Lung (tissue), 12 donors: Measurements from ENCODE around the gene PLPPR4. TPM values are rescaled to one million over a fixed set of nuclear protein-coding genes. Genes with fewer than 3 reads are reported as not detected.
"Not testable (repeated sequence)": the region's sequence is repeated elsewhere in the genome, so short reads cannot be mapped to it uniquely, and the experiment has no call there.

Experiments used
- ATAC-seq: fragments of 200-7000 bp; cut with Tn5 transposase; one replicate; pipeline ENCODE4 v1.9.1; 2020; ENCODE audit warnings: moderate number of reproducible peaks; ENCODE audit not compliant: insufficient read depth, low FRiP score
- DNase-seq, 3 donors: peaks; one replicate each; pipeline ENCODE4 v3.0.0-alpha.2; 2013 to 2017
- H3K27ac ChIP-seq, 2 donors: one replicate each; pipeline ENCODE4 v1.5.1; 2013; ENCODE audit warnings: mild to moderate bottlenecking in 2 of 2, moderate library complexity in 2 of 2, control low read depth in 1 of 2, inconsistent platforms in 1 of 2, low read depth in 1 of 2, low read length in 1 of 2
- H3K27me3 ChIP-seq, 3 donors: one replicate each; pipeline ENCODE4 v1.5.1; 2013; ENCODE audit warnings: low read length in 2 of 3; ENCODE audit not compliant: control insufficient read depth in 3 of 3, insufficient read depth in 3 of 3
- H3K36me3 ChIP-seq, 4 donors: one replicate each; pipeline ENCODE4 v1.5.1; 2013; ENCODE audit warnings: low read length in 4 of 4, mild to moderate bottlenecking in 1 of 4, moderate library complexity in 1 of 4; ENCODE audit not compliant: control insufficient read depth in 4 of 4, insufficient read depth in 4 of 4
- H3K4me1 ChIP-seq, 5 donors: one replicate each; pipeline ENCODE4 v1.5.1; 2013; ENCODE audit warnings: low read length in 5 of 5, mild to moderate bottlenecking in 2 of 5, moderate library complexity in 1 of 5; ENCODE audit not compliant: control insufficient read depth in 5 of 5, insufficient read depth in 5 of 5
- H3K4me3 ChIP-seq: one replicate; pipeline ENCODE4 v1.5.1; 2013; ENCODE audit warnings: mild to moderate bottlenecking, control low read depth, moderate library complexity
- H3K9ac ChIP-seq, 2 donors: one replicate each; pipeline ENCODE4 v1.5.1; 2013; ENCODE audit warnings: low read length in 2 of 2, control low read depth in 1 of 2; ENCODE audit not compliant: insufficient read depth in 1 of 2
- H3K9me3 ChIP-seq, 4 donors: one replicate each; pipeline ENCODE4 v1.5.1; 2013; ENCODE audit warnings: low read length in 3 of 4, mild to moderate bottlenecking in 1 of 4, moderate library complexity in 1 of 4; ENCODE audit not compliant: control insufficient read depth in 4 of 4, insufficient read depth in 3 of 4
- WGBS, 2 donors: extraction: QIAGEN DNeasy Blood & Tissue Kit; methylation state at CpG; one replicate each; pipeline ENCODE4 v1.1.7; 2013; 5-methylcytosine and 5-hydroxymethylcytosine counted together
- polyA plus RNA-seq, 2 donors: library from polyadenylated mRNA; stranded (reverse); fragments of 200-250 nt; gene quantifications; one replicate each; pipeline ENCODE4 v1.2.1, GENCODE V29; 2013
- total RNA-seq, 2 donors: library from RNA; depleted of rRNA in 1 of 2; stranded (reverse); fragments of >200 nt in 1 of 2; gene quantifications; one replicate each; pipeline ENCODE4 v1.2.1, GENCODE V29; 2014 to 2021
- TF ChIP-seq, protein P1 (sequence below): IDR thresholded peaks from 2 replicates; pipeline ENCODE4 v1.5.1; 2012; ENCODE audit warnings: mild to moderate bottlenecking; ENCODE audit errors: control extremely low read depth, extremely low read depth
- donor health status: control.
- donor health status: control.
- donor health status: Bipolar disorder and iron deficiency.
- donor health status: healthy.
- donor health status: DM: yes; HTN: yes; CAD: no.

The PLPPR4 gene
- total and polyA plus RNA-seq, 4 donors = 0.20 to 31.2 (median 0.95) TPM

DNA sequence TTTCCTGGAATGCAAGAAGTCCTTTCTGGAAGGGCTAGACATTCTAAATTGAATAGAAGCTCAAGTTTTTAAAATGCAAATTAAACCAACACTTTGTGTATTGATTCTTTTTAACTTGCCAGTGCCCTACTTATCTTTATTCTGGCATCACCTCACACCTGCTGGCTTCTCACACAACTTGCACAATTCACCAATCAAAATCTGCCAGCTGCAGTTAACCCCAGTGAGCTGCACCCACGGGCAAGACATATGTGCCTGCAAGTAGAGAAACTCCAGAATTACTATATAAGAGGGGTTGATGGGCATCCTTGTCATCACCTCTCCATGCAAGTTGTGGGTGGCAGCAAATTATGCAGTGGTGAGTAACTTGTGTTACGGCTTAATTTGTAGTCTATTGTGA is 11.7 kb upstream of the PLPPR4 start:
- H3K36me3 ChIP-seq = no peaks in the 10 kb centered on the region

DNA sequence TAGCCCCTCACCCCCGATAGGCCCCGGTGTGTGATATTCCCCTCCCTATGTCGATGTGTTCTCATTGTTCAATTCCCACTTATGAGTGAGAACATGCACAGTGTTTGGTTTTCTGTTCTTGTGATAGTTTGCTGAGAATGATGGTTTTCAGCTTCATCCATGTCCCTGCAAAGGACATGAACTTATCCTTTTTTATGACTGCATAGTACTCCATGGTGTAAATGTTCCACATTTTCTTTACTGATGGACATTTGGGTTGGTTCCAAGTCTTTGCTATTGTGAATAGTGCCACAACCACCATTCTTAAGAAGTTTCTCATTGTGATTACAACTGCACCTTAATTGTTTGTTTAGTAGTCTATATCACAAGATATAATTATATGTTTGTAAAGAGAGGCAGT is 3.9 kb upstream of the PLPPR4 start:
- not testable (repeated sequence) for H3K27me3 ChIP-seq
- WGBS, 2 donors = 82 to 97% methylated on average over 3 of the region's 3 CpGs

More for the DNA sequence above, 11.7 kb upstream of the PLPPR4 start:
- ATAC-seq (no peak), DNase-seq (no peak)
- H3K4me3 ChIP-seq = no peak overlapping the region
- 75 to 77% methylated on average over 2 of the region's 2 CpGs for WGBS, 2 donors
- H3K9me3 ChIP-seq = no peaks in the 10 kb centered on the region
- TF ChIP-seq, protein P1, sequence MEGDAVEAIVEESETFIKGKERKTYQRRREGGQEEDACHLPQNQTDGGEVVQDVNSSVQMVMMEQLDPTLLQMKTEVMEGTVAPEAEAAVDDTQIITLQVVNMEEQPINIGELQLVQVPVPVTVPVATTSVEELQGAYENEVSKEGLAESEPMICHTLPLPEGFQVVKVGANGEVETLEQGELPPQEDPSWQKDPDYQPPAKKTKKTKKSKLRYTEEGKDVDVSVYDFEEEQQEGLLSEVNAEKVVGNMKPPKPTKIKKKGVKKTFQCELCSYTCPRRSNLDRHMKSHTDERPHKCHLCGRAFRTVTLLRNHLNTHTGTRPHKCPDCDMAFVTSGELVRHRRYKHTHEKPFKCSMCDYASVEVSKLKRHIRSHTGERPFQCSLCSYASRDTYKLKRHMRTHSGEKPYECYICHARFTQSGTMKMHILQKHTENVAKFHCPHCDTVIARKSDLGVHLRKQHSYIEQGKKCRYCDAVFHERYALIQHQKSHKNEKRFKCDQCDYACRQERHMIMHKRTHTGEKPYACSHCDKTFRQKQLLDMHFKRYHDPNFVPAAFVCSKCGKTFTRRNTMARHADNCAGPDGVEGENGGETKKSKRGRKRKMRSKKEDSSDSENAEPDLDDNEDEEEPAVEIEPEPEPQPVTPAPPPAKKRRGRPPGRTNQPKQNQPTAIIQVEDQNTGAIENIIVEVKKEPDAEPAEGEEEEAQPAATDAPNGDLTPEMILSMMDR = no peak
- no peak overlapping the region for H3K27ac ChIP-seq
- H3K9ac ChIP-seq = no peak overlapping the region
- no peaks in the 10 kb centered on the region for H3K27me3 ChIP-seq
- no peaks in the 10 kb centered on the region for H3K4me1 ChIP-seq

DNA sequence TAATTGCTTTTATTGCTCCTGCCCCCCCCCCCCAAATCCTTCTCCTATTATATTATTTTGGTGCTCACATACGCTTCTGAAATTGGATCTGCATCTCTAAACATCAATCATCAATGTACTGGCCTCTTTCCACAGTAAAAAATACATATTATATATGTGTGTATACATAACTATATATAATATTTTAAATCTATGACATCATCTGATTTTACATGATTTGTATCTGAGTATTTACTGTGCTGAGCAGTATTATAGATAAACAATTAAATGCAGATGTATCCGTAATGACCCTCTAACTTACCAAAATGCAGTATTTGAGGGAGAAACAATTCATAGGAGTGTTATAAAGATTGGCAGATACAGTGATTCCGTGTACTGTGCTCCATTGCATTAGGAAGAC is 832 bp downstream of the PLPPR4 start:
- DNase-seq (no peak), ATAC-seq (no peak)
- Histone ChIP-seq H3K9me3 (peaks cover 0 to 3% (median 0%) of the 10 kb centered on the region in 4 donors), H3K4me3 (no peak overlapping the region), H3K4me1 (peaks cover 0 to 6% (median 4%) of the 10 kb centered on the region in 5 donors), H3K36me3 (no peaks in the 10 kb centered on the region), H3K27ac (no peak overlapping the region), H3K27me3 (peaks cover 0 to 10% (median 0%) of the 10 kb centered on the region in 3 donors), H3K9ac (peak overlapping the region in 1 of 2 donors; percentile 97)
- WGBS, 2 donors = 65 to 73% methylated on average over 3 of the region's 3 CpGs
- TF ChIP-seq, protein P1 = no peak

More for the DNA sequence above, 3.9 kb upstream of the PLPPR4 start:
- not testable (repeated sequence) for DNase-seq, H3K4me3 ChIP-seq, H3K36me3 ChIP-seq, ATAC-seq, H3K9me3 ChIP-seq, H3K27ac ChIP-seq, H3K4me1 ChIP-seq, H3K9ac ChIP-seq

DNA sequence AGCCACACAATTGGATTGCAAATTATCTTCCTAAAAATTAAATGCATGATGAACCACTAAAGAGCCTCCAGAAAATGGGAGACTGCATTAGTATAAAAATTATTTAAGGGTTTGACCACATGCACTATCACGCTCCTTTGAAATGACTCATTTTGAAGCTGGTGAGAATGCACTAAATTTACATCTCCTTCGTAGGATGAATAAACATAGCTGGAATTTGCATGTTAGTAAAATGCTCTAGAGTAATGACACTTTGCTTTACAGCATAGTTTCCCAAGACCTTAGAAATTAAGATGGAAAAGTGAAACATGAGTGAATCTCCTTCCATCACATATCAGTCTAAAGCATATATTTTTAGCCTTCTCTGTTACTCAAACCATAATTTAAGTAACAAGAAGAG is 2.4 kb downstream of the PLPPR4 start:
- no peaks in the 10 kb centered on the region for H3K36me3 ChIP-seq

More for the DNA sequence above, 2.4 kb downstream of the PLPPR4 start:
- peaks cover 0 to 16% (median 4%) of the 10 kb centered on the region in 5 donors for H3K4me1 ChIP-seq
- TF ChIP-seq, protein P1 = no peak
- no peak for DNase-seq
- WGBS, 2 donors = 80 to 88% methylated on average over 2 of the region's 2 CpGs
- no peak for ATAC-seq
- peaks cover 0 to 3% (median 0%) of the 10 kb centered on the region in 4 donors for H3K9me3 ChIP-seq
- no peak overlapping the region for H3K9ac ChIP-seq
- no peak overlapping the region for H3K27ac ChIP-seq
- peaks cover 0 to 10% (median 0%) of the 10 kb centered on the region in 3 donors for H3K27me3 ChIP-seq
- H3K4me3 ChIP-seq = no peak overlapping the region
